ENCODE measurements around the gene USP4.
"Not testable (repeated sequence)": the region's sequence is repeated elsewhere in the genome, so short reads cannot be mapped to it uniquely, and the experiment has no call there.

USP4 gene

GRCh38 chr3:49339941-49340800 lies at the start of gene USP4:
USP4 (minus strand) TSS chr3:49340053; CDS start chr3:49340024, 29 bp downstream.
- DNase-seq (ENCODE audit: low read depth) = peak; percentile 64

- no peak for DNase-seq (ENCODE audit: low read depth)
Observed at GRCh38 chr3:49389297-49389696, 49.4 kb upstream of the USP4 start.

GRCh38 chr3:49388289-49388820 lies 48.5 kb upstream of the USP4 start:
- no peak for DNase-seq (ENCODE audit: low read depth)

- DNase-seq (ENCODE audit: low read depth) = no peak
Observed at GRCh38 chr3:49387721-49388120, 47.9 kb upstream of the USP4 start.

GRCh38 chr3:49386056-49386756 lies 46.4 kb upstream of the USP4 start:
- no peak for DNase-seq (ENCODE audit: low read depth)

GRCh38 chr3:49385617-49386016 lies 45.8 kb upstream of the USP4 start:
- DNase-seq (ENCODE audit: low read depth) = no peak

GRCh38 chr3:49383387-49383786 lies 43.5 kb upstream of the USP4 start:
- no peak for DNase-seq (ENCODE audit: low read depth)

- no peak for DNase-seq (ENCODE audit: low read depth)
Observed at GRCh38 chr3:49378249-49378895, 38.5 kb upstream of the USP4 start.

- no peak for DNase-seq (ENCODE audit: low read depth)
Observed at GRCh38 chr3:49377483-49377882, 37.6 kb upstream of the USP4 start.

GRCh38 chr3:49371946-49372345 lies 32.1 kb upstream of the USP4 start:
- DNase-seq (ENCODE audit: low read depth) = no peak

GRCh38 chr3:49370585-49371290 lies 30.9 kb upstream of the USP4 start:
- no peak for DNase-seq (ENCODE audit: low read depth)

GRCh38 chr3:49362561-49362960 lies 22.7 kb upstream of the USP4 start:
- no peak for DNase-seq (ENCODE audit: low read depth)

- DNase-seq (ENCODE audit: low read depth) = no peak
Observed at GRCh38 chr3:49359623-49360022, 19.8 kb upstream of the USP4 start.

- DNase-seq (ENCODE audit: low read depth) = no peak
Observed at GRCh38 chr3:49358884-49359225, 19.0 kb upstream of the USP4 start.

- peak; percentile 82 for DNase-seq (ENCODE audit: low read depth)
Observed at GRCh38 chr3:49358217-49358883, 18.5 kb upstream of the USP4 start, which contains the start of gene GPX1. GPX1 (minus strand) TSS chr3:49358353; CDS start chr3:49358278, 75 bp downstream.

GRCh38 chr3:49357443-49358216 lies 17.8 kb upstream of the USP4 start:
- peak; percentile 83 for DNase-seq (ENCODE audit: low read depth)

GRCh38 chr3:49357095-49357442 lies 17.2 kb upstream of the USP4 start:
- not testable (repeated sequence) for DNase-seq (ENCODE audit: low read depth)

- no peak for DNase-seq (ENCODE audit: low read depth)
Observed at GRCh38 chr3:49352890-49353421, 13.1 kb upstream of the USP4 start.

GRCh38 chr3:49352281-49352680 lies 12.4 kb upstream of the USP4 start:
- DNase-seq (ENCODE audit: low read depth) = no peak

GRCh38 chr3:49351521-49352011 lies 11.7 kb upstream of the USP4 start:
- DNase-seq (ENCODE audit: low read depth) = peak; percentile 51

Data from HS-5 (cell line).